Endothelial cell of umbilical vein (primary cell): ENCODE data around the gene PFDN1. TPM values are rescaled to one million over a fixed set of nuclear protein-coding genes. Genes with fewer than 3 reads are reported as not detected.
A peak's percentile ranks its signal among the peaks of the same experiment; 100 is the strongest.

Experiments used
- BruUV-seq: library from RNA; stranded (reverse); fragments of 400-500 nt; replicated peaks from 2 replicates; lab custom pipeline; 2021; lab: Mats Ljungman, UMichigan
- CTCF ChIA-PET: fragments of 300-600, 350-600 bp; sonication (Branson Sonifier 250); formaldehyde crosslinking; loops from one replicate; lab custom pipeline; 2021; ENCODE audit warnings: antibody characterized with exemption, inconsistent platforms; lab: Charles Lee
- POLR2A ChIA-PET: fragments of 300-600, 350-600 bp; sonication (Branson Sonifier 250); formaldehyde crosslinking; loops from one replicate; lab custom pipeline; 2021; ENCODE audit warnings: antibody characterized with exemption, inconsistent platforms; lab: Charles Lee
- DNase-seq: peaks from one replicate; pipeline ENCODE4 v3.0.0-alpha.2; 2011; ENCODE audit warnings: low read depth, low spot score
- FAIRE-seq: peaks from 2 replicates; lab custom pipeline; 2011; peaks lifted over from hg19 to GRCh38; lab: Jason Lieb, UNC
- H2AFZ ChIP-seq: 2 replicates; pipeline ENCODE4 v1.6.0; 2012; ENCODE audit warnings: low read depth, low read length, control low read depth, inconsistent platforms
- H3K27ac ChIP-seq: 2 replicates; pipeline ENCODE4 v1.5.1; 2011; ENCODE audit warnings: low read depth, mild to moderate bottlenecking, control low read depth, low read length, moderate library complexity; ENCODE audit not compliant: insufficient read depth
- H3K27me3 ChIP-seq, 2 experiments: 2 replicates each; pipeline versions ENCODE4 v1.6.0 to v1.6.1; 2011; ENCODE audit warnings: low read length in 2 of 2, mixed read lengths in 1 of 2; ENCODE audit not compliant: control insufficient read depth in 2 of 2, insufficient read depth in 2 of 2
- H3K36me3 ChIP-seq, 2 experiments: 2 replicates in 1 of 2; 3 replicates in 1 of 2; pipeline ENCODE4 v1.5.1; 2011; ENCODE audit warnings: low read length in 2 of 2, mild to moderate bottlenecking in 1 of 2, moderate library complexity in 1 of 2; ENCODE audit not compliant: control insufficient read depth in 2 of 2, insufficient read depth in 2 of 2; ENCODE audit errors: extremely low read depth in 1 of 2
- H3K4me1 ChIP-seq: 3 replicates; pipeline ENCODE4 v1.5.1; 2011; ENCODE audit warnings: mild to moderate bottlenecking, low read length; ENCODE audit not compliant: control insufficient read depth, insufficient read depth; ENCODE audit errors: extremely low read depth
- H3K4me2 ChIP-seq: 2 replicates; pipeline ENCODE4 v1.6.1; 2011; ENCODE audit warnings: low read length, control low read depth, mixed read lengths; ENCODE audit not compliant: insufficient read depth
- H3K4me3 ChIP-seq, 3 experiments: fragments of 200-600 bp in 1 of 3; sonication (generic), shearing (Covaris generic) in 1 of 3; replicated peaks in 1 of 3; 2 replicates each; pipeline ENCODE4 v1.5.1; 2011 to 2016; ENCODE audit warnings: control low read depth in 3 of 3, low read length in 3 of 3, mild to moderate bottlenecking in 2 of 3, inconsistent platforms in 1 of 3, low read depth in 1 of 3, moderate library complexity in 1 of 3; ENCODE audit not compliant: insufficient read depth in 1 of 3
- H3K79me2 ChIP-seq: 2 replicates; pipeline ENCODE4 v1.6.0; 2012; ENCODE audit warnings: low read length, inconsistent platforms; ENCODE audit not compliant: control insufficient read depth, insufficient read depth
- H3K9ac ChIP-seq: replicated peaks from 2 replicates; pipeline ENCODE3; 2011; ENCODE audit warnings: low read length, control low read depth; ENCODE audit not compliant: insufficient read depth; ENCODE audit errors: extremely low read depth
- H3K9me1 ChIP-seq: replicated peaks from 3 replicates; pipeline ENCODE4 v1.6.0; 2011; ENCODE audit warnings: mild to moderate bottlenecking, low read length; ENCODE audit not compliant: control insufficient read depth, insufficient read depth; ENCODE audit errors: extremely low read depth
- H3K9me3 ChIP-seq: replicated peaks from 2 replicates; pipeline ENCODE4 v1.5.1; 2012; ENCODE audit warnings: low read length, inconsistent platforms; ENCODE audit not compliant: control insufficient read depth, insufficient read depth
- H4K20me1 ChIP-seq: replicated peaks from 2 replicates; pipeline ENCODE3; 2011; ENCODE audit warnings: mild to moderate bottlenecking, low read length; ENCODE audit not compliant: control insufficient read depth, insufficient read depth; ENCODE audit errors: extremely low read depth
- EZH2 ChIP-seq: IDR thresholded peaks from 2 replicates; pipeline ENCODE4 v1.6.1; 2012; ENCODE audit warnings: borderline replicate concordance, low read depth, mild to moderate bottlenecking, moderate library complexity, low read length, inconsistent platforms; ENCODE audit not compliant: severe bottlenecking
- FOS ChIP-seq: IDR thresholded peaks from 2 replicates; pipeline ENCODE4 v1.6.1; 2011; ENCODE audit warnings: mild to moderate bottlenecking, low read length, moderate library complexity, borderline replicate concordance; ENCODE audit not compliant: insufficient read depth
- GATA2 ChIP-seq: IDR thresholded peaks from 2 replicates; pipeline ENCODE4 v1.7.0; 2011; ENCODE audit warnings: low read depth, mild to moderate bottlenecking, moderate library complexity, mixed read lengths, low read length; ENCODE audit not compliant: insufficient read length, insufficient read depth
- JUN ChIP-seq: IDR thresholded peaks from 2 replicates; pipeline ENCODE4 v1.6.1; 2011; ENCODE audit warnings: borderline replicate concordance, low read depth; ENCODE audit not compliant: insufficient read length, insufficient read depth
- MYC ChIP-seq: IDR thresholded peaks from one replicate; pipeline ENCODE4 v1.6.1; 2011; ENCODE audit warnings: mild to moderate bottlenecking, low read depth, low read length
- POLR2A ChIP-seq: IDR thresholded peaks from 2 replicates; pipeline ENCODE4 v1.6.1; 2012; ENCODE audit warnings: low read depth, mild to moderate bottlenecking, control low read depth, low read length
- POLR2AphosphoS5 ChIP-seq: IDR thresholded peaks from 2 replicates; pipeline ENCODE4 v1.6.1; 2012; ENCODE audit warnings: low read depth, mild to moderate bottlenecking, control low read depth, low read length, moderate library complexity; ENCODE audit not compliant: insufficient read depth
- dilution Hi-C: fragments of 300-500 bp; cut with MboI; formaldehyde crosslinking; loops from one replicate; pipeline ENCODE4 v1.15.0; 2019; ENCODE audit warnings: low sequenced_read_pairs; ENCODE audit not compliant: extremely low pct_ligation_motif_present
- intact Hi-C: fragments of 100-400 bp; cut with micrococcal nuclease; formaldehyde crosslinking; loops from one replicate; pipeline ENCODE4 v1.10.0; 2022
- polyA plus RNA-seq, 4 experiments: library from polyadenylated mRNA; depleted of rRNA in 3 of 4; stranded (reverse) in 3 of 4; unstranded in 1 of 4; fragments of >200 nt; gene quantifications; 2 replicates each; pipeline versions ENCODE4 v1.2.1 to v1.2.3, GENCODE V29; 2011 to 2012; ENCODE audit warnings: missing spikeins in 1 of 4
- total RNA-seq: library from RNA; stranded (reverse); gene quantifications from 2 replicates; pipeline ENCODE4 v1.2.3, GENCODE V29; 2021
- TF ChIP-seq, protein P1 (sequence below), 2 donors: IDR thresholded peaks; 1 replicate in 1 of 2; 2 replicates in 1 of 2; pipeline ENCODE4 v1.5.1; 2011; ENCODE audit warnings: low read length in 2 of 2, mild to moderate bottlenecking in 2 of 2, moderate library complexity in 2 of 2, control low read depth in 1 of 2, inconsistent platforms in 1 of 2, low read depth in 1 of 2; ENCODE audit not compliant: insufficient read depth in 1 of 2; ENCODE audit errors: extremely low read depth in 1 of 2
- TF ChIP-seq, protein P2 (sequence below): IDR thresholded peaks from 2 replicates; pipeline ENCODE4 v1.6.1; 2011; ENCODE audit not compliant: insufficient read depth, insufficient read length

PFDN1 gene
- total and polyA plus RNA-seq, 2 donors (not counting 3 experiments of a cell fraction or from before 2014, with no cell fraction given) = 107 to 158 TPM

GRCh38 chr5:140246378-140247122 is 56.4 kb downstream of the PFDN1 start:
- peak overlapping the region; percentile 47 for H3K4me2 ChIP-seq
- dilution Hi-C loops (no loop called here), intact Hi-C loops (loop anchor here (1.0 to 10.0 kb wide), 5 partner anchors 15 to 388 kb away; partner anchors contain the start of genes CD14 and TMCO6)
- no peak overlapping the region for H2AFZ ChIP-seq
- CTCF ChIA-PET = interaction anchor here (0.7 to 17.3 kb wide), 17 partner anchors 10 to 117 kb away, joined by 3 to 1214 read pairs (median 11); partner anchors contain the start of genes HBEGF, PFDN1 and SLC4A9
- no peak overlapping the region for H3K4me3 ChIP-seq
- H3K27ac ChIP-seq = peak overlapping the region; percentile 57
- no TSS peak for BruUV-seq
- TF ChIP-seq, protein P1, sequence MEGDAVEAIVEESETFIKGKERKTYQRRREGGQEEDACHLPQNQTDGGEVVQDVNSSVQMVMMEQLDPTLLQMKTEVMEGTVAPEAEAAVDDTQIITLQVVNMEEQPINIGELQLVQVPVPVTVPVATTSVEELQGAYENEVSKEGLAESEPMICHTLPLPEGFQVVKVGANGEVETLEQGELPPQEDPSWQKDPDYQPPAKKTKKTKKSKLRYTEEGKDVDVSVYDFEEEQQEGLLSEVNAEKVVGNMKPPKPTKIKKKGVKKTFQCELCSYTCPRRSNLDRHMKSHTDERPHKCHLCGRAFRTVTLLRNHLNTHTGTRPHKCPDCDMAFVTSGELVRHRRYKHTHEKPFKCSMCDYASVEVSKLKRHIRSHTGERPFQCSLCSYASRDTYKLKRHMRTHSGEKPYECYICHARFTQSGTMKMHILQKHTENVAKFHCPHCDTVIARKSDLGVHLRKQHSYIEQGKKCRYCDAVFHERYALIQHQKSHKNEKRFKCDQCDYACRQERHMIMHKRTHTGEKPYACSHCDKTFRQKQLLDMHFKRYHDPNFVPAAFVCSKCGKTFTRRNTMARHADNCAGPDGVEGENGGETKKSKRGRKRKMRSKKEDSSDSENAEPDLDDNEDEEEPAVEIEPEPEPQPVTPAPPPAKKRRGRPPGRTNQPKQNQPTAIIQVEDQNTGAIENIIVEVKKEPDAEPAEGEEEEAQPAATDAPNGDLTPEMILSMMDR (IDR thresholded peaks at IDR 0.05; ENCODE audit: extremely low read depth in 1 of 2, insufficient read depth in 1 of 2, low read depth in 1 of 2, low read length in 2 of 2) = peak in 1 of 2 donors; percentile 6
- TF ChIP-seq POLR2A (no peak), EZH2 (no peak), MYC (no peak), POLR2AphosphoS5 (peak; percentile 46), GATA2 (peak; percentile 46), FOS (peak; percentile 68), JUN (peak; percentile 21)
- TF ChIP-seq, protein P2, sequence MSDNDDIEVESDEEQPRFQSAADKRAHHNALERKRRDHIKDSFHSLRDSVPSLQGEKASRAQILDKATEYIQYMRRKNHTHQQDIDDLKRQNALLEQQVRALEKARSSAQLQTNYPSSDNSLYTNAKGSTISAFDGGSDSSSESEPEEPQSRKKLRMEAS = no peak
- H3K4me1 ChIP-seq = peaks cover 54% of the 10 kb centered on the region
- POLR2A ChIA-PET = interaction anchor here (0.9 to 7.3 kb wide), 4 partner anchors 65 to 99 kb away, joined by 3 to 112 read pairs (median 4); partner anchors contain the start of gene HBEGF
- H3K79me2 ChIP-seq = peaks cover 17% of the 10 kb centered on the region
- no peaks in the 10 kb centered on the region for H3K9me3 ChIP-seq
- FAIRE-seq (peak; percentile 94), DNase-seq (peak; percentile 84)
- no peaks in the 10 kb centered on the region for H3K36me3 ChIP-seq
- H3K27me3 ChIP-seq = no peaks in the 10 kb centered on the region
- peak overlapping the region; percentile 40 for H3K9ac ChIP-seq
- no peaks in the 10 kb centered on the region for H3K9me1 ChIP-seq
- no peaks in the 10 kb centered on the region for H4K20me1 ChIP-seq
